HG02852 (cell line): ENCODE results near the gene SLC35G2.
"Not testable (repeated sequence)": the region's sequence is repeated elsewhere in the genome, so short reads cannot be mapped to it uniquely, and the experiment has no call there.

ENCODE experiments used
- ATAC-seq: cut with Tn5 transposase; IDR thresholded peaks from one replicate; pipeline ENCODE4 v1.9.1; 2021; ENCODE audit warnings: mild to moderate bottlenecking, moderate library complexity; ENCODE audit not compliant: unreplicated experiment

The SLC35G2 gene

GRCh38 chr3:136835089-136835812, 16.3 kb downstream of the SLC35G2 start:
- no peak for ATAC-seq

GRCh38 chr3:136835813-136836510, 17.0 kb downstream of the SLC35G2 start:
- no peak for ATAC-seq

- no peak for ATAC-seq
Observed at GRCh38 chr3:136836511-136837156, 17.7 kb downstream of the SLC35G2 start.

GRCh38 chr3:136838641-136839555, 20.0 kb downstream of the SLC35G2 start:
- ATAC-seq, result no peak

- no peak for ATAC-seq
Observed at GRCh38 chr3:136839556-136839931, 20.6 kb downstream of the SLC35G2 start.

- no peak for ATAC-seq
Observed at GRCh38 chr3:136840252-136840651, 21.3 kb downstream of the SLC35G2 start.

GRCh38 chr3:136842294-136842693, 23.4 kb downstream of the SLC35G2 start:
- ATAC-seq, result no peak

- ATAC-seq, result no peak
Observed at GRCh38 chr3:136844724-136845123, 25.8 kb downstream of the SLC35G2 start.

GRCh38 chr3:136852180-136852579, 33.3 kb downstream of the SLC35G2 start:
- no peak for ATAC-seq

- no peak for ATAC-seq
Observed at GRCh38 chr3:136856665-136857064, 37.7 kb downstream of the SLC35G2 start.

GRCh38 chr3:136858381-136858780, 39.5 kb downstream of the SLC35G2 start:
- no peak for ATAC-seq

- no peak for ATAC-seq
Observed at GRCh38 chr3:136860541-136860940, 41.6 kb downstream of the SLC35G2 start.

- peak; percentile 96 for ATAC-seq
Observed at GRCh38 chr3:136861890-136862616, 43.1 kb downstream of the SLC35G2 start, which contains the start of gene NCK1. NCK1 (plus strand) TSS chr3:136862208; CDS start chr3:136928002, 65,794 bp downstream.

GRCh38 chr3:136862617-136863322, 43.8 kb downstream of the SLC35G2 start:
- ATAC-seq, result peak; percentile 21

GRCh38 chr3:136869282-136869681, 50.4 kb downstream of the SLC35G2 start:
- no peak for ATAC-seq

- not testable (repeated sequence) for ATAC-seq
Observed at GRCh38 chr3:136872258-136872657, 53.3 kb downstream of the SLC35G2 start.

GRCh38 chr3:136879510-136879909, 60.6 kb downstream of the SLC35G2 start:
- ATAC-seq, result not testable (repeated sequence)

- ATAC-seq, result no peak
Observed at GRCh38 chr3:136882571-136882970, 63.6 kb downstream of the SLC35G2 start.

- ATAC-seq, result no peak
Observed at GRCh38 chr3:136883967-136884720, 65.2 kb downstream of the SLC35G2 start.
